ENCODE results near the gene PBOV1. TPM values are rescaled to one million over a fixed set of nuclear protein-coding genes. Genes with fewer than 3 reads are reported as not detected.

Gene PBOV1
- total RNA-seq (2022; extraction: Qiagen RNA extraction; ENCODE audit: low read depth): not detected in 5 replicates

GRCh38 chr6:138218449-138218848 lies at the start of gene PBOV1:
PBOV1 (minus strand) TSS chr6:138218491; CDS start chr6:138218395, 96 bp downstream.

Other genes starting within 250 kb of the PBOV1 start
- 59.9 to 95.4 TPM (median 86.3 TPM) in 5 replicates for gene PERP, start 111.1 kb downstream of the PBOV1 start, total RNA-seq (2022; extraction: Qiagen RNA extraction; ENCODE audit: low read depth)
- gene ARFGEF3, start 56.6 kb downstream of the PBOV1 start, total RNA-seq (2022; extraction: Qiagen RNA extraction; ENCODE audit: low read depth): 0.45 to 0.61 TPM (median 0.48 TPM) in 5 replicates
- gene SMIM28, start 159.4 kb upstream of the PBOV1 start, total RNA-seq (2022; extraction: Qiagen RNA extraction; ENCODE audit: low read depth): not detected in 5 replicates
- 21.1 to 40.5 TPM (median 37.4 TPM) in 5 replicates for gene HEBP2, start 185.7 kb upstream of the PBOV1 start, total RNA-seq (2022; extraction: Qiagen RNA extraction; ENCODE audit: low read depth)